KG1 (cell line): ENCODE results near the gene KATNB1.
"Not testable (repeated sequence)": the region's sequence is repeated elsewhere in the genome, so short reads cannot be mapped to it uniquely, and the experiment has no call there.

Source experiments
- DNase-seq: peaks from one replicate; lab custom pipeline; 2025; lab: John Stamatoyannopoulos, UW

KATNB1 gene

GRCh38 chr16:57701759-57702371 is 33.7 kb upstream of the KATNB1 start:
- DNase-seq = no peak

GRCh38 chr16:57703416-57704010 is 32.1 kb upstream of the KATNB1 start:
- no peak for DNase-seq

- no peak for DNase-seq
Observed at GRCh38 chr16:57704011-57704904, 31.3 kb upstream of the KATNB1 start.

GRCh38 chr16:57704905-57705852 is 30.4 kb upstream of the KATNB1 start:
- DNase-seq = no peak

- DNase-seq = no peak
Observed at GRCh38 chr16:57706717-57707116, 28.9 kb upstream of the KATNB1 start.

GRCh38 chr16:57707331-57707730 is 28.2 kb upstream of the KATNB1 start:
- no peak for DNase-seq

- DNase-seq = no peak
Observed at GRCh38 chr16:57708168-57708567, 27.4 kb upstream of the KATNB1 start.

- DNase-seq = no peak
Observed at GRCh38 chr16:57709663-57710062, 25.9 kb upstream of the KATNB1 start.

- DNase-seq = no peak
Observed at GRCh38 chr16:57711346-57711745, 24.2 kb upstream of the KATNB1 start.

- no peak for DNase-seq
Observed at GRCh38 chr16:57711993-57712392, 23.6 kb upstream of the KATNB1 start.

GRCh38 chr16:57712569-57712968 is 23.0 kb upstream of the KATNB1 start:
- not testable (repeated sequence) for DNase-seq

GRCh38 chr16:57713596-57713995 is 22.0 kb upstream of the KATNB1 start:
- no peak for DNase-seq

GRCh38 chr16:57714047-57714446 is 21.5 kb upstream of the KATNB1 start:
- no peak for DNase-seq

- DNase-seq = no peak
Observed at GRCh38 chr16:57720142-57720575, 15.4 kb upstream of the KATNB1 start.

GRCh38 chr16:57721356-57722209 is 14.0 kb upstream of the KATNB1 start:
- no peak for DNase-seq

- no peak for DNase-seq
Observed at GRCh38 chr16:57722210-57722499, 13.4 kb upstream of the KATNB1 start.

- no peak for DNase-seq
Observed at GRCh38 chr16:57722651-57723050, 12.9 kb upstream of the KATNB1 start.

GRCh38 chr16:57723170-57723569 is 12.4 kb upstream of the KATNB1 start:
- no peak for DNase-seq

- DNase-seq = no peak
Observed at GRCh38 chr16:57724531-57724930, 11.0 kb upstream of the KATNB1 start.

GRCh38 chr16:57725151-57725550 is 10.4 kb upstream of the KATNB1 start:
- DNase-seq = no peak

- DNase-seq = no peak
Observed at GRCh38 chr16:57725554-57725953, 10.0 kb upstream of the KATNB1 start.
